RPMI7951 (cell line): ENCODE data around the gene JOSD2. TPM values are rescaled to one million over a fixed set of nuclear protein-coding genes. Genes with fewer than 3 reads are reported as not detected.
"Not testable (repeated sequence)": the region's sequence is repeated elsewhere in the genome, so short reads cannot be mapped to it uniquely, and the experiment has no call there.

Experiments
- DNase-seq: peaks from one replicate; pipeline ENCODE4 v3.0.0-alpha.2; 2012; ENCODE audit warnings: low read depth
- total RNA-seq: library from RNA; depleted of rRNA; stranded (reverse); fragments of >200 nt; shearing (Covaris generic); gene quantifications from 2 replicates; pipeline ENCODE4 v1.2.3, GENCODE V29; 2014

JOSD2 gene
- total RNA-seq, 1 experiment from 2014 or later: 39.0 TPM

- no peak for DNase-seq
Measured at GRCh38 chr19:50547385-50548190, 36.6 kb upstream of the JOSD2 start.

- DNase-seq: no peak
Measured at GRCh38 chr19:50546527-50547221, 35.7 kb upstream of the JOSD2 start.

GRCh38 chr19:50542943-50543342 is 32.0 kb upstream of the JOSD2 start:
- DNase-seq: no peak

GRCh38 chr19:50537769-50538230 is 26.8 kb upstream of the JOSD2 start:
- peak; percentile 74 for DNase-seq

GRCh38 chr19:50537306-50537685 is 26.3 kb upstream of the JOSD2 start:
- DNase-seq: no peak

GRCh38 chr19:50536662-50537305 is 25.8 kb upstream of the JOSD2 start:
- no peak for DNase-seq

GRCh38 chr19:50535672-50536187 is 24.7 kb upstream of the JOSD2 start:
- DNase-seq: no peak

GRCh38 chr19:50534478-50534877 is 23.5 kb upstream of the JOSD2 start:
- DNase-seq: no peak

- no peak for DNase-seq
Measured at GRCh38 chr19:50532952-50533351, 22.0 kb upstream of the JOSD2 start.

- peak; percentile 8 for DNase-seq
Measured at GRCh38 chr19:50531171-50531612, 20.2 kb upstream of the JOSD2 start.

- DNase-seq: not testable (repeated sequence)
Measured at GRCh38 chr19:50528052-50528451, 17.1 kb upstream of the JOSD2 start.

GRCh38 chr19:50522881-50523280 is 11.9 kb upstream of the JOSD2 start:
- DNase-seq: no peak

GRCh38 chr19:50520822-50521465 is 10.0 kb upstream of the JOSD2 start:
- DNase-seq: no peak

GRCh38 chr19:50519006-50519575 is 8.1 kb upstream of the JOSD2 start:
- no peak for DNase-seq

GRCh38 chr19:50518091-50519005 is 7.4 kb upstream of the JOSD2 start:
- DNase-seq: no peak

GRCh38 chr19:50517704-50518075 is 6.7 kb upstream of the JOSD2 start:
- no peak for DNase-seq

GRCh38 chr19:50516964-50517703 is 6.1 kb upstream of the JOSD2 start:
- no peak for DNase-seq

GRCh38 chr19:50516456-50516855 is 5.5 kb upstream of the JOSD2 start:
- DNase-seq: no peak

- DNase-seq: no peak
Measured at GRCh38 chr19:50515168-50515561, 4.2 kb upstream of the JOSD2 start.
